SK-N-MC (cell line): ENCODE results near the gene LIF.

Experiments
- EZH2 ChIP-seq: fragments of 200-600 bp; sonication (generic); IDR thresholded peaks from one replicate; pipeline ENCODE4 v1.6.1; 2017; ENCODE audit warnings: antibody characterized with exemption
- POLR2AphosphoS5 ChIP-seq: IDR thresholded peaks from 2 replicates; pipeline ENCODE4 v1.6.1; 2012; ENCODE audit warnings: mild to moderate bottlenecking, low read depth, low read length, borderline replicate concordance

- TF ChIP-seq POLR2AphosphoS5 (no peak), EZH2 (no peak)
These were observed 11.6 kb downstream of the LIF start for GRCh38 chr22:30234786-30235470.
